PC-3 (cell line): ENCODE results near the gene COL25A1. TPM values are rescaled to one million over a fixed set of nuclear protein-coding genes. Genes with fewer than 3 reads are reported as not detected.

Source experiments
- ATAC-seq: fragments of 200-7000 bp; cut with Tn5 transposase; 2 replicates; pipeline ENCODE4 v1.9.1; 2020; ENCODE audit warnings: mild to moderate bottlenecking, moderate library complexity
- BruUV-seq: library from RNA; stranded (reverse); fragments of 400-500 nt; replicated peaks from 2 replicates; lab custom pipeline; 2021; lab: Mats Ljungman, UMichigan
- CTCF ChIA-PET: fragments of 300-600 bp; sonication (Branson Sonifier 250); formaldehyde crosslinking; loops from one replicate; lab custom pipeline; 2022; ENCODE audit warnings: antibody characterized with exemption; lab: Charles Lee
- POLR2A ChIA-PET: fragments of 300-600 bp; sonication (Branson Sonifier 250); formaldehyde crosslinking; loops from one replicate; lab custom pipeline; 2022; ENCODE audit warnings: antibody characterized with exemption; ENCODE audit not compliant: unreplicated experiment; lab: Charles Lee
- DNase-seq: peaks from one replicate; pipeline ENCODE4 v3.0.0-alpha.2; 2015
- H2AFZ ChIP-seq: fragments of 300-600 bp; sonication (generic); 2 replicates; pipeline ENCODE4 v1.6.0; 2016; ENCODE audit warnings: antibody characterized with exemption, low read length
- H3F3A ChIP-seq: fragments of 300-600 bp; sonication (generic); one replicate; pipeline ENCODE4 v1.6.0; 2017; ENCODE audit warnings: antibody characterized with exemption, low read length, control low read depth, mild to moderate bottlenecking; ENCODE audit not compliant: unreplicated experiment
- H3K27ac ChIP-seq: fragments of 300-600 bp; sonication (generic); 2 replicates; pipeline ENCODE4 v1.5.1; 2016; ENCODE audit warnings: mild to moderate bottlenecking, low read length
- H3K27me3 ChIP-seq: fragments of 300-600 bp; sonication (generic); 2 replicates; pipeline ENCODE4 v1.6.1; 2016; ENCODE audit warnings: low read length, mixed read lengths
- H3K36me3 ChIP-seq: fragments of 300-600 bp; sonication (generic); 2 replicates; pipeline ENCODE4 v1.6.1; 2016; ENCODE audit warnings: low read depth, mixed run types, low read length, mixed read lengths
- H3K4me1 ChIP-seq: fragments of 300-600 bp; sonication (generic); 2 replicates; pipeline ENCODE4 v1.5.1; 2016; ENCODE audit warnings: low read length; ENCODE audit not compliant: insufficient read depth
- H3K4me2 ChIP-seq: fragments of 300-600 bp; sonication (generic); 2 replicates; pipeline ENCODE4 v1.6.0; 2016; ENCODE audit warnings: low read length
- H3K4me3 ChIP-seq: fragments of 300-600 bp; sonication (generic); 2 replicates; pipeline ENCODE4 v1.5.1; 2016; ENCODE audit warnings: mild to moderate bottlenecking, low read length, mixed read lengths
- H3K79me2 ChIP-seq: fragments of 300-600 bp; sonication (generic); 2 replicates; pipeline ENCODE4 v1.6.1; 2017; ENCODE audit warnings: low read length, mixed read lengths
- H3K9ac ChIP-seq: fragments of 300-600 bp; sonication (generic); 2 replicates; pipeline ENCODE4 v1.6.0; 2016; ENCODE audit warnings: mild to moderate bottlenecking, low read length
- H3K9me2 ChIP-seq: fragments of 300-600 bp; sonication (generic); replicated peaks from 2 replicates; pipeline ENCODE4 v1.6.1; 2016; ENCODE audit warnings: mixed run types, low read length, mixed read lengths
- H3K9me3 ChIP-seq: fragments of 300-600 bp; sonication (generic); 2 replicates; pipeline ENCODE4 v1.6.1; 2016; ENCODE audit warnings: low read length, mixed read lengths
- H4K20me1 ChIP-seq: fragments of 300-600 bp; sonication (generic); 2 replicates; pipeline ENCODE4 v1.6.1; 2016; ENCODE audit warnings: low read length, mixed read lengths
- EZH2 ChIP-seq: fragments of 300-600 bp; sonication (generic); IDR thresholded peaks from one replicate; pipeline ENCODE4 v1.6.1; 2017; ENCODE audit warnings: antibody characterized with exemption, mild to moderate bottlenecking, low read length; ENCODE audit not compliant: unreplicated experiment
- EZH2phosphoT487 ChIP-seq: fragments of 300-600 bp; sonication (generic); IDR thresholded peaks from 2 replicates; pipeline ENCODE4 v1.6.1; 2018; ENCODE audit warnings: mild to moderate bottlenecking, antibody characterized with exemption, low read length, borderline replicate concordance
- intact Hi-C: fragments of 100-400 bp; cut with micrococcal nuclease; formaldehyde crosslinking; loops from 2 replicates; pipeline ENCODE4 v1.9.0; 2023
- total RNA-seq: library from RNA; depleted of rRNA; stranded (reverse); fragments of >200 nt; gene quantifications from 2 replicates; pipeline ENCODE4 v1.2.3, GENCODE V29; 2014
- TF ChIP-seq, protein P1 (sequence below): fragments of 300-600 bp; sonication (generic); conservative IDR thresholded peaks from 2 replicates; pipeline ENCODE4 v1.5.1; 2017; ENCODE audit warnings: antibody characterized with exemption, low read depth, mild to moderate bottlenecking, low read length

Gene COL25A1
- total RNA-seq, 1 experiment from 2014 or later = not detected

DNA sequence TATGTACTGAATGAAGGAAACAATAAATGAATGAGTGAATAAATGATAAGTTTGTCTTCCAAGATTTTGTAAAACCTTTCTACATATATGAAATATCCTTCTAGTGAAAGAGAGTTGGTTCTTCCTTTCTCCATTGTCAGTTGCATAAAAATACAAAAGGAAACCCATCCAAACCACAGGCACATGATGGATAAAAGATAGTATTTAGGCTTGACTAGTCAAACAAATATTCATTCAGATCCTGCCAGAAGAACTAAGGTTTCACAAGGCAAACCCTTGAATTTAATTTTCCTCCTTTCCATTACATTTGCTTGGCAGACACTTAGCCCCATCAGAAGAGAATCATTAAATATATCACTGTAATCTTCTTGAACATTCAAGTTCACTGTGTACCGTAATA is 208.4 kb downstream of the COL25A1 start:
- H3K79me2 ChIP-seq = no peaks in the 10 kb centered on the region
- no peak overlapping the region for H2AFZ ChIP-seq
- BruUV-seq = no TSS peak
- no peaks in the 10 kb centered on the region for H3K4me1 ChIP-seq
- DNase-seq (no peak), ATAC-seq (no peak)
- intact Hi-C loops = no loop called here
- no peak overlapping the region for H3K4me2 ChIP-seq
- peaks cover 20% of the 10 kb centered on the region; the same call in 1 of the 2 replicates for H3K27me3 ChIP-seq
- CTCF ChIA-PET = no interaction called here
- H4K20me1 ChIP-seq = no peaks in the 10 kb centered on the region
- H3K9me3 ChIP-seq = no peaks in the 10 kb centered on the region
- no peaks in the 10 kb centered on the region for H3F3A ChIP-seq
- POLR2A ChIA-PET = no interaction called here
- no peaks in the 10 kb centered on the region for H3K9me2 ChIP-seq
- no peak for TF ChIP-seq EZH2phosphoT487
- no peak for TF ChIP-seq EZH2
- TF ChIP-seq, protein P1, sequence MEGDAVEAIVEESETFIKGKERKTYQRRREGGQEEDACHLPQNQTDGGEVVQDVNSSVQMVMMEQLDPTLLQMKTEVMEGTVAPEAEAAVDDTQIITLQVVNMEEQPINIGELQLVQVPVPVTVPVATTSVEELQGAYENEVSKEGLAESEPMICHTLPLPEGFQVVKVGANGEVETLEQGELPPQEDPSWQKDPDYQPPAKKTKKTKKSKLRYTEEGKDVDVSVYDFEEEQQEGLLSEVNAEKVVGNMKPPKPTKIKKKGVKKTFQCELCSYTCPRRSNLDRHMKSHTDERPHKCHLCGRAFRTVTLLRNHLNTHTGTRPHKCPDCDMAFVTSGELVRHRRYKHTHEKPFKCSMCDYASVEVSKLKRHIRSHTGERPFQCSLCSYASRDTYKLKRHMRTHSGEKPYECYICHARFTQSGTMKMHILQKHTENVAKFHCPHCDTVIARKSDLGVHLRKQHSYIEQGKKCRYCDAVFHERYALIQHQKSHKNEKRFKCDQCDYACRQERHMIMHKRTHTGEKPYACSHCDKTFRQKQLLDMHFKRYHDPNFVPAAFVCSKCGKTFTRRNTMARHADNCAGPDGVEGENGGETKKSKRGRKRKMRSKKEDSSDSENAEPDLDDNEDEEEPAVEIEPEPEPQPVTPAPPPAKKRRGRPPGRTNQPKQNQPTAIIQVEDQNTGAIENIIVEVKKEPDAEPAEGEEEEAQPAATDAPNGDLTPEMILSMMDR = no peak
- H3K36me3 ChIP-seq = no peaks in the 10 kb centered on the region
- H3K9ac ChIP-seq = no peak overlapping the region
- H3K27ac ChIP-seq = no peak overlapping the region
- H3K4me3 ChIP-seq = no peak overlapping the region

DNA sequence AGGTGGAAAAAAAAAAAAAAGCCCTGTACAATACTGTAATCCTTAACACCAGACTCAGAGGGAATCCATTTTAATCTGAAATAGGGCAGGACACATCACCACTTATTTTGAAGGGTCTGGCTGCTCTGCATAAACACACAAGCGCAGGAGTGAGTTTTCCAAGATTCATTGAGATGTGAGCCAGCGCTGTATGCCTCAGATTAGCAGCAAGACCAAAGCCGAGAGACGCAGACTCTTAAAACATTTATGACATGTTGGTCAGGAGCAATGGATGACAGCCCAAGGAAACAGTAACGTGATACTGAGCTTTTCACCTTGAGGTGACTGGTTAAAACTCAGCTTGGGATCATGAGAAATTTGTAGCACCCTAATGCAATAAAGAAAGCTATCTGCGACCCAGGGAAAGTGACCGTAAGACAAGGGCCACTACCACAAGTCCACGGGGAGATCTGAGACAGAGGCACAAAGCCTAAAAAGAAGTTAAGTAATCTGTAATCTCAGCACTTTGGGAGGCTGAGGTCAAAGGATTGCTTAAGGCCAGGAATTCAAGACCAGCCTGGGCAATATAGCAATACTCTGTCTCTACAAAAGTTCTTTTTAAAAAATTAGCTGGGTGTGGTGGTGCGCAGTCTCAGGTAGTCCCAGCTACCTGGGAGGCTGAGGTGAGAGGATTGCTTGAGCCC is 210.6 kb downstream of the COL25A1 start:
- Histone ChIP-seq H3K9ac (no peak overlapping the region), H3K4me1 (no peaks in the 10 kb centered on the region), H3K9me3 (no peaks in the 10 kb centered on the region), H3K4me3 (no peak overlapping the region), H4K20me1 (no peaks in the 10 kb centered on the region), H3K27ac (no peak overlapping the region), H3F3A (no peaks in the 10 kb centered on the region), H3K4me2 (no peak overlapping the region), H3K79me2 (no peaks in the 10 kb centered on the region), H3K36me3 (no peaks in the 10 kb centered on the region), H2AFZ (no peak overlapping the region), H3K9me2 (no peaks in the 10 kb centered on the region), H3K27me3 (peaks cover 30% of the 10 kb centered on the region; the same call in 1 of the 2 replicates)
- ChIA-PET CTCF (no interaction called here), POLR2A (no interaction called here)
- intact Hi-C loops = no loop called here
- BruUV-seq = no TSS peak
- ATAC-seq = no peak
- TF ChIP-seq, protein P1 = no peak
- TF ChIP-seq EZH2 = no peak
- no peak for TF ChIP-seq EZH2phosphoT487
- DNase-seq = no peak

DNA sequence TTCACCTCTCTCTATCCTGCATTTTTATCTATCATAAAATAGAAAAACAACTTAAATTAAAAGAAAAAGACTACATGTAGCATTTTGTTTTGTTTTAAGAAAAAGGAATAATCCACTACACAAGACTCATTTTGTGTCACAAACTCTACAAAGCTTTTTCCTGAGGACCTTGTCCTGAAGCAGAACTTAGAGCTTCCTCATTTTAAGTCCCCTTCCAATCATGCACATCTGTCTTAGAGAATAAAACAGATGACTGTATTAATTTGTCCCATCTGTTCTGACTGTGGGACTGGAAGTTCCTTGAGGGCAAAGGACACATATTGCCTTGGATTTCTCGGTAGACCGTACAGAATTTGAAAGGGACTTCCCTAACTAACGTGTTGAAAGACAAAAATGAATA is 218.5 kb downstream of the COL25A1 start:
- no peaks in the 10 kb centered on the region for H4K20me1 ChIP-seq
- CTCF ChIA-PET = no interaction called here
- no peaks in the 10 kb centered on the region for H3K36me3 ChIP-seq
- no peaks in the 10 kb centered on the region for H3F3A ChIP-seq
- H3K4me3 ChIP-seq = no peak overlapping the region
- intact Hi-C loops = no loop called here
- H3K27ac ChIP-seq = no peak overlapping the region
- peaks cover 33% of the 10 kb centered on the region for H3K27me3 ChIP-seq
- no peak for ATAC-seq
- POLR2A ChIA-PET = no interaction called here
- no TSS peak for BruUV-seq
- H3K9me3 ChIP-seq = no peaks in the 10 kb centered on the region
- no peak overlapping the region for H3K4me2 ChIP-seq
- no peaks in the 10 kb centered on the region for H3K79me2 ChIP-seq
- H3K4me1 ChIP-seq = no peaks in the 10 kb centered on the region
- no peak overlapping the region for H3K9ac ChIP-seq
- DNase-seq = no peak
- TF ChIP-seq EZH2phosphoT487 (no peak), EZH2 (no peak)
- TF ChIP-seq, protein P1 = no peak
- no peak overlapping the region for H2AFZ ChIP-seq
- H3K9me2 ChIP-seq = no peaks in the 10 kb centered on the region
